K562 (cell line): ENCODE measurements around the gene TTLL11. TPM values are rescaled to one million over a fixed set of nuclear protein-coding genes. Genes with fewer than 3 reads are reported as not detected.

ENCODE experiments used
- ATAC-seq: fragments of 200-7000 bp; cut with Tn5 transposase; 3 replicates; pipeline ENCODE4 v1.9.1; 2020; ENCODE audit warnings: moderate library complexity
- BruUV-seq: library from RNA; stranded (reverse); fragments of 400-500 nt; replicated peaks from 2 replicates; lab custom pipeline; 2021; lab: Mats Ljungman, UMichigan
- CTCF ChIA-PET: fragments of 300-600 bp; formaldehyde crosslinking; extraction: SDS; loops from one replicate; lab custom pipeline; 2021; ENCODE audit warnings: low intra/inter-chr PET ratio; lab: Yijun Ruan, JAX
- POLR2A ChIA-PET: fragments of 300-600, 350-650 bp; sonication (Branson Sonifier 250); formaldehyde crosslinking; extraction: SDS; loops from one replicate; lab custom pipeline; 2021; ENCODE audit warnings: antibody characterized with exemption, inconsistent platforms; lab: Yijun Ruan, JAX
- DNase-seq, 4 experiments: peaks; one replicate each; pipeline versions ENCODE4 v3.0.0 to v3.0.0-alpha.2; 2011 to 2018; ENCODE audit warnings: low spot score in 3 of 4, mixed read lengths in 3 of 4; ENCODE audit errors: extremely low read depth in 1 of 4
- FAIRE-seq: peaks from 2 replicates; lab custom pipeline; 2011; peaks lifted over from hg19 to GRCh38; lab: Jason Lieb, UNC
- H2AFZ ChIP-seq: 2 replicates; pipeline ENCODE4 v1.6.0; 2011; ENCODE audit warnings: low read depth, low read length, control low read depth, inconsistent platforms
- H3K27ac ChIP-seq: fragments of 200-600 bp; 3 replicates; pipeline ENCODE4 v1.8.0; 2011; ENCODE audit warnings: low read depth, mild to moderate bottlenecking, control low read depth, inconsistent platforms, low read length, moderate library complexity, mixed read lengths; ENCODE audit errors: extremely low read depth
- H3K27me3 ChIP-seq, 2 experiments: fragments of 300-600 bp in 1 of 2; 2 replicates in 1 of 2; 3 replicates in 1 of 2; pipeline versions ENCODE4 v1.6.0 to v1.8.0; 2011; ENCODE audit warnings: inconsistent platforms in 2 of 2, low read length in 2 of 2, mild to moderate bottlenecking in 1 of 2, mixed read lengths in 1 of 2, moderate library complexity in 1 of 2; ENCODE audit not compliant: control insufficient read depth in 2 of 2, insufficient read depth in 2 of 2
- H3K36me3 ChIP-seq: fragments of 300-600 bp; 3 replicates; pipeline ENCODE4 v1.8.0; 2011; ENCODE audit warnings: mild to moderate bottlenecking, low read length, inconsistent platforms; ENCODE audit not compliant: control insufficient read depth, insufficient read depth
- H3K4me1 ChIP-seq, 2 experiments: fragments of 200-600 bp in 1 of 2; replicated peaks in 1 of 2; 2 replicates in 1 of 2; 3 replicates in 1 of 2; pipeline versions ENCODE4 v1.5.1 to v1.8.0; 2011; ENCODE audit warnings: inconsistent platforms in 2 of 2, low read length in 2 of 2, mild to moderate bottlenecking in 1 of 2, mixed read lengths in 1 of 2, moderate library complexity in 1 of 2; ENCODE audit not compliant: control insufficient read depth in 2 of 2, insufficient read depth in 2 of 2
- H3K4me2 ChIP-seq: 2 replicates; pipeline ENCODE4 v1.6.1; 2011; ENCODE audit warnings: low read length, control low read depth, inconsistent platforms, mixed read lengths; ENCODE audit not compliant: insufficient read depth
- H3K4me3 ChIP-seq: fragments of 200-600 bp; sonication (generic), shearing (Covaris generic); 2 replicates; pipeline ENCODE4 v1.5.1; 2016; ENCODE audit warnings: control low read depth, inconsistent platforms
- H3K79me2 ChIP-seq: fragments of 200-600 bp; 3 replicates; pipeline ENCODE4 v1.8.0; 2011; ENCODE audit warnings: low read length, inconsistent platforms; ENCODE audit not compliant: control insufficient read depth, insufficient read depth
- H3K9ac ChIP-seq, 2 experiments: 2 replicates each; pipeline versions ENCODE4 v1.6.0 to v1.6.1; 2011; ENCODE audit warnings: low read depth in 2 of 2, low read length in 2 of 2, control low read depth in 1 of 2, inconsistent platforms in 1 of 2, mild to moderate bottlenecking in 1 of 2, mixed read lengths in 1 of 2; ENCODE audit not compliant: insufficient read depth in 1 of 2
- H3K9me1 ChIP-seq: one replicate; pipeline ENCODE4 v1.6.0; 2011; ENCODE audit warnings: inconsistent platforms, mild to moderate bottlenecking, low read length, moderate library complexity; ENCODE audit not compliant: control insufficient read depth, insufficient read depth
- H3K9me3 ChIP-seq: replicated peaks from 2 replicates; pipeline ENCODE4 v1.5.1; 2011; ENCODE audit warnings: low read depth, low read length, inconsistent platforms; ENCODE audit not compliant: control insufficient read depth, insufficient read depth
- H4K20me1 ChIP-seq: replicated peaks from 2 replicates; pipeline ENCODE4 v1.6.1; 2011; ENCODE audit warnings: low read length, inconsistent platforms, mixed read lengths; ENCODE audit not compliant: control insufficient read depth, insufficient read depth
- CBX5 ChIP-seq: IDR thresholded peaks from 2 replicates; pipeline ENCODE4 v1.6.1; 2014; ENCODE audit warnings: low read depth, borderline replicate concordance
- CXXC5 ChIP-seq: fragments of 250-450 bp; sonication (Bioruptor Pico); IDR thresholded peaks from 2 replicates; pipeline ENCODE4 v1.8.0; 2022; ENCODE audit warnings: inconsistent platforms, mild to moderate bottlenecking, moderate library complexity
- DEAF1 ChIP-seq: fragments of 450-650 bp; formaldehyde crosslinking; IDR thresholded peaks from 2 replicates; pipeline ENCODE4 v1.4.0; 2020; ENCODE audit warnings: mild to moderate bottlenecking, moderate library complexity
- ELF4 ChIP-seq: fragments of 450-650 bp; formaldehyde crosslinking; IDR thresholded peaks from 2 replicates; pipeline ENCODE4 v1.4.0; 2022; ENCODE audit warnings: missing genetic modification characterization
- LCOR ChIP-seq: sonication (generic); formaldehyde crosslinking; IDR thresholded peaks from 2 replicates; pipeline ENCODE4 v1.8.0; 2022; ENCODE audit warnings: mild to moderate bottlenecking, missing genetic modification reagents
- MAX ChIP-seq: sonication (generic); formaldehyde crosslinking; IDR thresholded peaks from 2 replicates; pipeline ENCODE4 v1.9.0; 2022; ENCODE audit warnings: mild to moderate bottlenecking, missing genetic modification reagents
- MCM3 ChIP-seq: fragments of 450-650 bp; IDR thresholded peaks from 2 replicates; pipeline ENCODE4 v1.6.1; 2016
- MYBL2 ChIP-seq, 2 experiments: fragments of 450-650 bp in 1 of 2; sonication (generic) in 1 of 2; formaldehyde crosslinking in 1 of 2; IDR thresholded peaks; 2 replicates each; pipeline versions ENCODE4 v1.6.1 to v1.8.1; 2017 to 2022; ENCODE audit warnings: borderline replicate concordance in 1 of 2, inconsistent platforms in 1 of 2, low read depth in 1 of 2, mild to moderate bottlenecking in 1 of 2, missing genetic modification reagents in 1 of 2, moderate library complexity in 1 of 2
- PRMT5 ChIP-seq: sonication (generic); formaldehyde crosslinking; IDR thresholded peaks from 2 replicates; pipeline ENCODE4 v1.5.0; 2020; ENCODE audit warnings: missing genetic modification reagents
- RAD21 ChIP-seq, 2 experiments: fragments of 250-450 bp in 1 of 2; fragments of 450-650 bp in 1 of 2; sonication (Bioruptor Pico) in 1 of 2; formaldehyde crosslinking in 1 of 2; IDR thresholded peaks in 1 of 2; conservative IDR thresholded peaks in 1 of 2; 2 replicates each; pipeline versions ENCODE4 v1.4.0 to v1.8.0; 2020 to 2022; ENCODE audit warnings: mild to moderate bottlenecking in 2 of 2, moderate library complexity in 1 of 2
- RBM15 ChIP-seq: fragments of 200-400 bp; formaldehyde crosslinking; IDR thresholded peaks from 2 replicates; pipeline ENCODE4 v1.6.1; 2018; ENCODE audit warnings: mild to moderate bottlenecking, low read length, moderate library complexity; ENCODE audit not compliant: insufficient read depth
- STAG1 ChIP-seq: sonication (generic); formaldehyde crosslinking; IDR thresholded peaks from 2 replicates; pipeline ENCODE4 v1.5.0; 2020; ENCODE audit warnings: missing genetic modification reagents, borderline replicate concordance
- TEAD2 ChIP-seq: fragments of 450-650 bp; IDR thresholded peaks from 2 replicates; pipeline ENCODE4 v1.6.1; 2016; ENCODE audit warnings: missing genetic modification characterization, control low read depth, missing compliant biosample characterization
- WGBS: fragments of 100-300 bp; shearing (Covaris generic); methylation state at CpG from one replicate; pipeline ENCODE4 v1.1.6; 2016; ENCODE audit warnings: low coverage, mixed read lengths; ENCODE audit not compliant: insufficient coverage; ENCODE audit errors: missing lambda C conversion rate; 5-methylcytosine and 5-hydroxymethylcytosine counted together
- in situ Hi-C: fragments of 300-500 bp; cut with MboI; formaldehyde crosslinking; loops from 4 replicates; pipeline ENCODE4 v1.15.0; 2018; ENCODE audit warnings: inconsistent platforms, mixed read lengths
- intact Hi-C: fragments of 100-400 bp; cut with micrococcal nuclease; formaldehyde crosslinking; loops from 2 replicates; pipeline ENCODE4 v1.14.2; 2022
- polyA plus RNA-seq, 8 experiments: library from polyadenylated mRNA; depleted of rRNA in 4 of 8; stranded (reverse) in 5 of 8; unstranded in 3 of 8; fragments of >200 nt; fragmentation: Nextera tagmentation in 2 of 8; fragmentation: Illumina TruSeq in 1 of 8; extraction: Ambion mirVana in 2 of 8; extraction: Trizol in 1 of 8; gene quantifications; 2 replicates each; pipeline versions ENCODE4 v1.2.1 to v1.2.3, GENCODE V29; 2011 to 2014; ENCODE audit warnings: inconsistent platforms in 1 of 8, missing spikeins in 1 of 8
- total RNA-seq, 7 experiments: library from RNA; depleted of rRNA in 6 of 7; stranded (reverse); fragments of >200 nt in 6 of 7; fragmentation: Illumina TruSeq in 2 of 7; extraction: Trizol in 2 of 7; gene quantifications; 2 replicates each; pipeline versions ENCODE4 v1.2.1 to v1.2.3, GENCODE V29; 2011 to 2021; ENCODE audit warnings: low replicate concordance in 1 of 7

Gene TTLL11
- total and polyA plus RNA-seq, 9 of the 15 experiments (the other 6 are each of a cell fraction or from before 2014, with no cell fraction given), result 0.83 to 4.4 (median 2.7) TPM

- WGBS, result 2% methylated on average over 13 of the region's 13 CpGs
- no peak for TF ChIP-seq MAX (CRISPR knock-in tag)
- no peak for TF ChIP-seq MYBL2 (IDR thresholded peaks at IDR 0.05; ENCODE audit: low read depth)
- no peak for TF ChIP-seq MYBL2 (CRISPR knock-in tag; IDR thresholded peaks at IDR 0.05; ENCODE audit: borderline replicate concordance)
- TF ChIP-seq RBM15, result no peak
- no peak for TF ChIP-seq CXXC5
- no peak for TF ChIP-seq TEAD2
- TF ChIP-seq LCOR, result no peak
- no peak for TF ChIP-seq PRMT5 (CRISPR knock-in tag)
- no peak for TF ChIP-seq RAD21 (CRISPR knock-in tag; conservative IDR thresholded peaks at IDR 0.05 in 1 of 2, IDR thresholded peaks at IDR 0.05 in 1 of 2)
- TF ChIP-seq STAG1, result no peak
- no peak for TF ChIP-seq ELF4
- TF ChIP-seq MCM3, result no peak
- TF ChIP-seq DEAF1 (CRISPR knock-in tag), result no peak
- TF ChIP-seq CBX5, result no peak
- Histone ChIP-seq H3K9me1 (no peaks in the 10 kb centered on the region), H3K79me2 (no peaks in the 10 kb centered on the region), H3K4me3 (no peak overlapping the region), H4K20me1 (peaks cover 4% of the 10 kb centered on the region), H3K27ac (no peak overlapping the region), H3K4me2 (no peak overlapping the region), H3K27me3 (peaks cover 2 to 63% of the 10 kb centered on the region in 2 experiments; a peak in 4 of 5 replicates), H3K9me3 (no peaks in the 10 kb centered on the region), H3K9ac (no peak overlapping the region), H3K36me3 (no peaks in the 10 kb centered on the region), H2AFZ (no peak overlapping the region), H3K4me1 (no peaks in the 10 kb centered on the region)
- ATAC-seq (no peak), DNase-seq (no peak), FAIRE-seq (no peak)
- BruUV-seq, result no TSS peak
- in situ Hi-C loops, result no loop called here
- ChIA-PET CTCF (no interaction called here), POLR2A (interaction anchor here (1.3 kb wide), 1 partner anchor 22 kb away, joined by 4 read pairs; no protein-coding TSS in a partner anchor)
- intact Hi-C loops, result no loop called here
Measured at GRCh38 chr9:121887553-121888437, 205.3 kb downstream of the TTLL11 start.
